Measurements from ENCODE around the gene PLXDC2.

Gene PLXDC2

GRCh38 chr10:19815731-19816410, 361 bp upstream of the PLXDC2 start:
- no peak for DNase-seq (ENCODE audit: low read depth)

DNA sequence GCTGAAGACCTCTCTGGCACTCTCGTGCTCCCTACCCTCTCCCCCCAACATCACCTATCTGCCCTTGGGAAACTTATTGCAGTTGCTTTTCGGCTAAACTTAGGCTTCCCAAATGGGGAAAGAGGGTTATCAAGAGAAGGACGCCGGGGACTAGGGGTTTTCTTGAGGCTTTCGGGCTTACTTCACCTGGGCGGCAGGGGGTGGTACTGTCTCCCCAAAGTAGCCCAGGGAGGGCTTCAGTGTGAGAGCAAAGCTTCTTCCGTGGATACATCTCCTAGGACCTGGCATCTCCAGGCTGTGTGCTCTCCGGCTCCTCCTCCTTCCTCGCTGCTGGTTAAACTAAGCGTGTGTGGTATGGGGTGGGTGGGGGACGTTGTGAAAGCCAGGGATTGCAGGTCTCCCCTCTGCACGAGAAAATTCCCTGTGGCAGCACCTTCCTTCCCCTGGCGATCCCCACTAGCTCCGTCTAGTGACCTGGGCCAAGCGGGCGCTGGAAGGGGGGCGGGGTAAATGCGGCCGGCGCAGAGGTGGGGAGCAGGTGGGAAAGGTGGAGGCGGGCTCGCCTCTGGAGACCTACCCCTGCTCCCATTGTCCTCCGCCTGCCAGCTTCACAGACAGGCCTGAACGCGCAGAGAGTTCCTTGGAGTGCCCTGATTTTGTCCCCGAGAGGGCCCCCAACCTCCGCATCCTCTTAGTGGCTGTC, 1.1 kb downstream of the PLXDC2 start:
- DNase-seq (ENCODE audit: low read depth), result no peak

- no peak for DNase-seq (ENCODE audit: low read depth)
Measured at GRCh38 chr10:19818876-19819275, 2.6 kb downstream of the PLXDC2 start.

DNA sequence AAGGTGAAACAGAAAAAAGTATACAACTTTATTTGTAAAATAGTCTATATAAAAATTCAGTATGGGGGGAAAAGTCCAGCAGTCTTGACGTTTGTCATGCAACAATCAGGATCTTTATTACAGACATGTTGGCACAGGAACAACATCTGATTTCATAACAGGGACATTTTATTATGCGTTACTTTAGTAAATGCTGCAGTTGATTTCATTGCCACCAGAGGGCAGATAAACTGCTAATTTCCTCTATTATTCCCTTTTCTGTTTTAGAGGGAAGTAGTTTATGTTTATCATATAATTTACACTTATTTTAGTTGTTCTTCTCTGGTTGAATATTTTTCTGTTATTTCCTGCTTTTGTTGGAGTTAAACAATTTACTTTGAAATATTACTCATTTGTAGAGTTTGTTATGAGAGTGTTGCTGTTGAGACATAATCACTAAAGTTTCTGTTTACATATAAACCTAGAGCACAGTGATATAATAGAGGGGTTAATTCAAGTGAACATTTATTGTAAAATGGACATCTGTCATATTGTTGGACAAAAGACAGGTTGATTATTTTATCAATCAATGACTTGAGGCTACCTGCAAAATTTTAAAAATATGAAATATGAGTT, 3.3 kb downstream of the PLXDC2 start:
- DNase-seq (ENCODE audit: low read depth), result peak; percentile 6

GRCh38 chr10:19824381-19825342, 8.4 kb downstream of the PLXDC2 start:
- no peak for DNase-seq (ENCODE audit: low read depth)

DNA sequence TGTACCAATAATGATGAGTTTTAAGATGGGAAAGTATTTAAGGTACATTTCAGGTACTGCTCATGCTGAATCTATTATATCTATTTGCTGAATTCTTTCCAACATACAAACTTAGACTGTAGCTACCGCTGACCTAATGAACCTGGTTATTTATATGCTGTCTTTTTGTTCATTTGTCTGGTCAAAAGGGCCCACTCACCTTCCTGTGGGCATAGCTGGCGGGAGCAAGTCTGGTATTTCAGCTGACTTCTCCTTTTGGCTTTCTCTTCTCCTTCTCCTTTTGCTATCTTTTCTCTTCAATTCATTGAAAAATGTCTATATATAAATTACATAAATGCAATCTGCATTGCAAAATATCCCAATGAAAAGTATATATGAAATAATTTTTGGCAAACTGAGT, 9.5 kb downstream of the PLXDC2 start:
- DNase-seq (ENCODE audit: low read depth), result no peak

DNA sequence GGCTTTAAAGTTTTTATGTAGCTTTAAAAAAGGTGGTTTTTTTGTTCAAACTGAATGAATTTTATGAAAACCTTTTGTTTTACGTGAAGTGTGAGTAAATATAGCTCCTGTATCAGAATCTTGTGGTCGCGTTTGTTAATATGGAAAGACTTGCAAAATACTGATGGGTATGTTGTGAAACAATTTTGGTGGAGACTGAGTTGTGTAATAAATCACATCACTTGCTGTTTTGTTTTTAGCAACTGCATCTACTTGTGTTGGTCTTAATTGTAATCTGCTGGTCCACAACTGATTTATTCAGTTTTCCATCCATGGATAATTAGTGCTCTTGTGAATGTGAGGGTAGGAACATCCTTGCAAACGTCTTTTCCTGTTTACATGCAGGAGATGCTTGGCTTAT, 10.5 kb downstream of the PLXDC2 start:
- DNase-seq (ENCODE audit: low read depth), result no peak

DNA sequence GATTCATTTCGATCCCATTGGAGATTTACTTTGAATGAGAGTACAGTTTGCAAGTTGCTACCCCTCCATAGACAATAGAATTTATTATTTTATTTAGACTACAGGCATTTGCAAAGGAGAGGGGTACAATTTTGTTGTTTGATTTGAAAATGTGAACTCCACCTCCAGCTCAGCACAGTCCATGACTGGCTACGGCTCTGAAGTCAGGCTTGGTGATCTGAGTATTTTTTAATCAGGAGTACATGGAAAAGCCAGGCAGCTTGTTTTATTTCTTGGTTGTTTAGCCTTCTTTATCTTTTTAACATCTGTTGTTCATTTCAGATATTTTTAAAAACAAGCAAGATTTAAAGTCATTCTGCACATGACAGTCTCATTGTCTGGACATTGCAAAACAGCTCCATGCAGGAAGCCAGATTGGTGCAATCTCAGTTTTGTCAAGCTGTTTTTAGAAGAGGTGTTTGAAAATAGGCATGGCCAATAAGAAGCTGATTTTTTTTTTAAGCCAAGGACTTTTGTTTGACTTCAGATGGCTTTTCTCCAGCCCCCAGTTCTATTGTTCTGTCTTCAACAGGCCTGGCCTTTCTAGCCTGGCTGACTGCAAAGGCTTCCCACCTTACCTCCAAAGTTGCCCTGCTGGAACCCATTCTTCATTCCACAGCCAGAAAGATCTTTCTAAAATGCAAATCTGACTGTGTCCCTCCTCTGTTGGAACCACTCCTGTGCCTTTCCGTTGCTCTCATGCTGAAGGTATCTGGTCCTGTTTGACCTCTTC, 12.2 kb downstream of the PLXDC2 start:
- DNase-seq (ENCODE audit: low read depth), result no peak

DNA sequence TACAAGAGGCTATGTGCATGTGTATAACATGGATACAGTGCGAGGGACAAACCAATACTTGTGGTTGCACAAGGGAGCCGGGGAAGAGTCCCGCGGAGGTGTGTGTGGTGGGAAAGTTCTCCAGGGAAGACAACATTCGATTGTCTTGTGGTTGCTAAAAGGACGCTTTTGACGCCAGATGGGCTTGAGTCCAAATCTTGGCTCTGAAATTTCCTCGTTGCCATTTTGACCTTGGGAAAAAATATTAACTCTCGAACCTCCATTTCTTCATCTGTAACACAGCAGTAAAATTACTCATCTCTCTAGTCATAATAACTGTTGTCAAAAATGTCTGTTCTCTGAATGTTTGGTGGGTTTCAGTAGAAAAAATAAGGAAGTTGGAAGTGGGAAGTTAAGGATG, 16.5 kb downstream of the PLXDC2 start:
- no peak for DNase-seq (ENCODE audit: low read depth)

- no peak for DNase-seq (ENCODE audit: low read depth)
Measured at GRCh38 chr10:19833170-19833824, 17.1 kb downstream of the PLXDC2 start.

GRCh38 chr10:19835952-19836351, 19.7 kb downstream of the PLXDC2 start:
- DNase-seq (ENCODE audit: low read depth), result no peak

DNA sequence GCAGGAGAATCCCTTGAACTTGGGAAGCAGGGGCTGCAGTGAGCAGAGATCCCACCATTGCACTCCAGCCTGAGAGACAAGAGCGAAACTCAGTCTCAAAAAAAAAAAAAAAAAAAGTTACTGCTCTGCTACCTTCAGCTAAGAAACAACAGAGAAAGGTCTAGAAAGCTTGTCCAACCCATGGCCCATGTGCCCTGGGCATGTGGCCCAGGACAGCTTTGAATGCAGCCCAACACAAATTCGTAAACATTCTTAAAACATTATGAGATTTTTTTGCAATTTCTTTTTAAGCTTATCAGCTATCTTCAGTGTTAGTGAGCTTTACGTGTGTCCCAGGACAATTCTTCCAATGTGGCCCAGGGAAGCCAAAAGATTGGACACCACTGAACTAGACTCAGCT, 22.9 kb downstream of the PLXDC2 start:
- DNase-seq (ENCODE audit: low read depth), result no peak

DNA sequence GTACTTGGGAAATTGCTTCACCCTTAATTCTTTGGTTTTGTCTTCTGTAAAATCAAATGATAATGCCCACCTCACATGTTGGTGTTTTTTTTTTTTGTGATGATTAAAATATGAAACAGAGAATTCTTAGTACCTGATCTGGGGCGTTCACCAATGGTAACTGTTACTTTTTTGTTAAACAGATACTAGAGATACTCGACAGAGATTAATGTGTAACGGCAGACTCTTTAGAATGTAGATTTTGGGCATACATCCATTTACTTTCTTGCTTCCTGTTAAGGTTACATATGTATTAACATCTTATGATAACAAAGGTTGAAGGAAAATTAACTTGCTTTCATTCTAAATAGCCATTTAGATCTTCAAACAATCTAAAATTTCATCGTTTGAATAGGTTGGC, 23.3 kb downstream of the PLXDC2 start:
- DNase-seq (ENCODE audit: low read depth), result no peak

GRCh38 chr10:19840776-19841175, 24.5 kb downstream of the PLXDC2 start:
- DNase-seq (ENCODE audit: low read depth), result no peak

GRCh38 chr10:19843487-19843886, 27.3 kb downstream of the PLXDC2 start:
- no peak for DNase-seq (ENCODE audit: low read depth)

- no peak for DNase-seq (ENCODE audit: low read depth)
Measured at GRCh38 chr10:19845503-19846368, 29.5 kb downstream of the PLXDC2 start.

GRCh38 chr10:19847321-19847720, 31.1 kb downstream of the PLXDC2 start:
- no peak for DNase-seq (ENCODE audit: low read depth)

DNA sequence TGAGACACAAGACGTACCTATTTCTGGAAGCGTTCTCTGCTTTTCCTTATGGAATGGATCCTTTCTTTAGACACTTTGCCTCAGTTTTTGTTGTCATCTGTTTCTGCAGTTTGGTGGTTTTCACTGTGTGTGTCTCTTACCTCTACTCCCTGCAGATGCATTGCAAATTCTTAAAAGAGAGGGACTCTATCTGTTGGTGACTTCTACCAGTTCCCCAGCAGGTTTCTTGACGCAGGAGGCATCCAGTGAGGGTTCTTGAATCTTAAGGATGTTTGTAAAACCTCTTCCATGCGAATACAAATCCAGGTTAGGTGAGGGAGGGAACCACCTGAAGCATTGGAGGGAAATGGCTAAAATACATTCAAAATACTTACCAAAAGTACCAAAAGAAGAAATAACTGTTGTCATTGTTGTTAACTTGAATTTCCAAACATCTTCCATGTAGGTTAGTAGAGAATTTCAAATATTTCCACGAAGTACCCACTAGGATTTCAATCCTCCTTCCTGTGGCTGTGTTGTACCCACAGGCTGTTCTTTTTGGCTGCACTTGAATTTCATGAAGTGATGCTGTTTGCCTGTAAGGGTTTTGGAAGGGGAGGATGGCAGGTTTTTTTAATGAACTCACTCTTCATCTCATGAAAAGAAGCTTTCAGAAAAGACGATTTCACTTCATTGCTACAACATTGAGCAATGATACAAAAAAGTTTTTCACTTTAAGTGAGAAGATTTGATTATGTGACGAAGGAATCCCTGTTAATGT, 32.2 kb downstream of the PLXDC2 start:
- DNase-seq (ENCODE audit: low read depth), result no peak

DNA sequence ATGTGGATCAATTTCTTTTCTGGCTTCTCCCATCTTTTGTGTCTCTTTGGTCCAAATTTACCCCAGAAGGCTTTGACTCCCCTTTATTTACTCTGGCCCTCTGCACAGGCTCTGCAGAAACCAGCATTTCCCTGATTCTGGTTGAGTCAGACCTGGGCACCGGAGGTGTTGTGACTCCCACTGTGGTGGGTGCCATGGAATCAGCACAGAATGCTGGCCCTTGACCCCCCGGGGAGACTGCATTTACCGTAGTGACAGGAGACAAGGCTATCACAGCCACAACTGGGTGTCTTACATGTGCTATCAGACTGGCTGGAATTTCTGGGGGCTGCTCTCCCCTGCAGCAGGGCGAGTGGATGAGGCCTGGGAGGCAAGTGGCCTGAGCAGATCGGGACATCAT, 37.6 kb downstream of the PLXDC2 start:
- no peak for DNase-seq (ENCODE audit: low read depth)
